Transverse colon (tissue), 4 donors: ENCODE measurements around the gene DYNC1I1. TPM values are rescaled to one million over a fixed set of nuclear protein-coding genes. Genes with fewer than 3 reads are reported as not detected.

Experiments used
- DNase-seq: peaks from one replicate; pipeline ENCODE4 v3.0.0-alpha.2; 2019
- H3K27ac ChIP-seq, 4 donors: fragments of 200-600 bp; sonication (generic); 2 replicates each; pipeline ENCODE4 v1.5.1; 2016 to 2018; ENCODE audit warnings: inconsistent platforms in 4 of 4
- H3K27me3 ChIP-seq: fragments of 200-600 bp; sonication (generic); 2 replicates; pipeline ENCODE4 v1.5.1; 2017; ENCODE audit warnings: inconsistent platforms
- H3K36me3 ChIP-seq, 4 donors: fragments of 200-600 bp; sonication (generic); 2 replicates each; pipeline ENCODE4 v1.5.1; 2017 to 2019; ENCODE audit warnings: inconsistent platforms in 4 of 4
- H3K4me1 ChIP-seq, 4 donors: fragments of 200-600 bp; sonication (generic); 2 replicates each; pipeline ENCODE4 v1.5.1; 2017 to 2020; ENCODE audit warnings: inconsistent platforms in 4 of 4
- H3K4me3 ChIP-seq, 4 donors: fragments of 200-600 bp; sonication (generic); 1 replicate in 1 of 4; 2 replicates in 3 of 4; pipeline versions ENCODE4 v1.5.1 to v1.6.1; 2017 to 2019; ENCODE audit warnings: inconsistent platforms in 4 of 4
- H3K9me3 ChIP-seq, 2 donors: fragments of 200-600 bp; sonication (generic); 2 replicates each; pipeline ENCODE4 v1.5.1; 2017 to 2019; ENCODE audit warnings: inconsistent platforms in 2 of 2
- EP300 ChIP-seq: sonication (generic); formaldehyde crosslinking; IDR thresholded peaks from one replicate; pipeline ENCODE4 v1.6.1; 2017; ENCODE audit warnings: antibody characterized with exemption, low read depth
- POLR2A ChIP-seq: fragments of 450-650 bp; IDR thresholded peaks from one replicate; pipeline ENCODE4 v1.6.1; 2016; ENCODE audit warnings: antibody characterized with exemption, mild to moderate bottlenecking, moderate library complexity
- POLR2AphosphoS5 ChIP-seq, 3 donors: sonication (generic); formaldehyde crosslinking; IDR thresholded peaks; one replicate each; pipeline ENCODE4 v1.6.1; 2016; ENCODE audit warnings: antibody characterized with exemption in 3 of 3
- WGBS, 2 donors: methylation state at CpG; one replicate each; pipeline ENCODE4 v1.1.5; 2018; ENCODE audit warnings: low coverage in 1 of 2; 5-methylcytosine and 5-hydroxymethylcytosine counted together
- in situ Hi-C, 4 donors: fragments of 200-750 bp; cut with MboI; loops; one replicate each; pipeline versions ENCODE4 v1.15.0 to v1.15.1; 2017; ENCODE audit warnings: low sequenced_read_pairs in 3 of 4, low pct_ligation_motif_present in 1 of 4, low pct_unique_long_range_greater_than_20kb in 1 of 4
- intact Hi-C: fragments of 100-400 bp; cut with DNase I; formaldehyde crosslinking; loops from one replicate; pipeline ENCODE4 v1.15.1; 2023; ENCODE audit warnings: low total_unique reads
- total RNA-seq, 4 donors: library from RNA; depleted of rRNA; stranded (reverse); fragments of >200 nt; gene quantifications; one replicate each; pipeline ENCODE4 v1.1.0, GENCODE V29; 2016
- TF ChIP-seq, protein P1 (sequence below), 5 experiments: fragments of 200-600 bp in 3 of 5; fragments of 450-650 bp in 2 of 5; sonication (generic) in 3 of 5; IDR thresholded peaks; 1 replicate in 2 of 5; 2 replicates in 3 of 5; pipeline ENCODE4 v1.5.1; 2016 to 2017; ENCODE audit warnings: antibody characterized with exemption in 5 of 5, inconsistent platforms in 3 of 5, mild to moderate bottlenecking in 2 of 5, moderate library complexity in 1 of 5

The DYNC1I1 gene
- total RNA-seq, 4 donors from 2014 or later: 1.8 to 37.0 (median 7.4) TPM

DNA sequence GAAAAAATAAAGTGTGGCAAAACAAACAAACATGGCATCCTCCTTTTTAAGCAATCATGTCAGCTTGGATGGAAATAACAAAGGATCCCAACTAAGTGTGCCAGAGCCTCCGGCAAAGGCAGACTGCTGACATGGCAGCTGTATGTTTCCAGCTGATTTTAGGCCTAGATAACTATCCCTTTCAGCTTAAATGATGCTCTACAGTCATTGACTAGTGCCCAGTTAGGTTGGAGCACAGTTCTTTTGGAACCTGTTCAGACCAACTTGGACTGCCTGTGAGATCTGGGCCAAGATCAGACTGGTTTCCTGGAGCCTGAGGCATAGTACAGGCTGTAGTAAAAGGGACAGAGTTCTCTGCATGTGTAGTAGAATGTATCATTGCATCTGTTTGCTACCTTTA is 128.7 kb downstream of the DYNC1I1 start:
- Histone ChIP-seq H3K4me1 (no peaks in the 10 kb centered on the region), H3K9me3 (no peaks in the 10 kb centered on the region), H3K27ac (no peak overlapping the region), H3K4me3 (no peak overlapping the region), H3K27me3 (no peaks in the 10 kb centered on the region), H3K36me3 (no peaks in the 10 kb centered on the region)
- no peak for DNase-seq
- 45 to 78% methylated on average over 1 of the region's 1 CpG for whole genome bisulfite sequencing, 2 donors
- in situ Hi-C loops: loop anchor here in 3 of 4 donors (25.0 kb wide), 3 partner anchors 1136 to 1936 kb away; no protein-coding TSS in a partner anchor
- intact Hi-C loops: no loop called here
- no peak for TF ChIP-seq EP300
- no peak for TF ChIP-seq POLR2A
- TF ChIP-seq, protein P1, sequence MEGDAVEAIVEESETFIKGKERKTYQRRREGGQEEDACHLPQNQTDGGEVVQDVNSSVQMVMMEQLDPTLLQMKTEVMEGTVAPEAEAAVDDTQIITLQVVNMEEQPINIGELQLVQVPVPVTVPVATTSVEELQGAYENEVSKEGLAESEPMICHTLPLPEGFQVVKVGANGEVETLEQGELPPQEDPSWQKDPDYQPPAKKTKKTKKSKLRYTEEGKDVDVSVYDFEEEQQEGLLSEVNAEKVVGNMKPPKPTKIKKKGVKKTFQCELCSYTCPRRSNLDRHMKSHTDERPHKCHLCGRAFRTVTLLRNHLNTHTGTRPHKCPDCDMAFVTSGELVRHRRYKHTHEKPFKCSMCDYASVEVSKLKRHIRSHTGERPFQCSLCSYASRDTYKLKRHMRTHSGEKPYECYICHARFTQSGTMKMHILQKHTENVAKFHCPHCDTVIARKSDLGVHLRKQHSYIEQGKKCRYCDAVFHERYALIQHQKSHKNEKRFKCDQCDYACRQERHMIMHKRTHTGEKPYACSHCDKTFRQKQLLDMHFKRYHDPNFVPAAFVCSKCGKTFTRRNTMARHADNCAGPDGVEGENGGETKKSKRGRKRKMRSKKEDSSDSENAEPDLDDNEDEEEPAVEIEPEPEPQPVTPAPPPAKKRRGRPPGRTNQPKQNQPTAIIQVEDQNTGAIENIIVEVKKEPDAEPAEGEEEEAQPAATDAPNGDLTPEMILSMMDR (IDR thresholded peaks at IDR 0.05): no peak
- TF ChIP-seq POLR2AphosphoS5 (IDR thresholded peaks at IDR 0.05): no peak

DNA sequence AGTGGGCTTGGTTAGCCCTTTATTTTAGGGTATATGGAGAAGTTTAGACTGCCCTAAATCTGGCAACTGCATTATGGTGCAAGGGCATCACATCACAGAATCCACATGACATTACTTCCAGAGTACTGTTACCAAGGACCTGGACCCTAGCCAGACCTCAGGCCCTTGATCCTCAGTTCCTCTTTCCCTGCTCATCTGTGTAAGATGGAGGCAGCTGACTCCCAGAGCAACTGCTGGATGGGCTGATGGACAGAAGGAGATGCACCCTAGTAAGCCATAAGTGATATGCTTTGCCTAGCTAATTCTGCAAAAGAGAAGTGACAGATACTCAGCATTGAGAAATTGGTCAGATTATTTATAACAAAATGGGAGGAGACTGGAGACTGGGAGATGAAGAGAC is 131.7 kb downstream of the DYNC1I1 start:
- H3K4me1 ChIP-seq: no peaks in the 10 kb centered on the region
- TF ChIP-seq, protein P1 (IDR thresholded peaks at IDR 0.05): no peak
- TF ChIP-seq EP300 (no peak), POLR2AphosphoS5 (IDR thresholded peaks at IDR 0.05) (no peak), POLR2A (no peak)
- no peaks in the 10 kb centered on the region for H3K36me3 ChIP-seq
- DNase-seq: no peak
- no peaks in the 10 kb centered on the region for H3K27me3 ChIP-seq
- no peaks in the 10 kb centered on the region for H3K9me3 ChIP-seq
- intact Hi-C loops (no loop called here), in situ Hi-C loops (loop anchor here in 3 of 4 donors (25.0 kb wide), 3 partner anchors 1133 to 1933 kb away; no protein-coding TSS in a partner anchor)
- H3K4me3 ChIP-seq: no peak overlapping the region
- H3K27ac ChIP-seq: no peak overlapping the region

DNA sequence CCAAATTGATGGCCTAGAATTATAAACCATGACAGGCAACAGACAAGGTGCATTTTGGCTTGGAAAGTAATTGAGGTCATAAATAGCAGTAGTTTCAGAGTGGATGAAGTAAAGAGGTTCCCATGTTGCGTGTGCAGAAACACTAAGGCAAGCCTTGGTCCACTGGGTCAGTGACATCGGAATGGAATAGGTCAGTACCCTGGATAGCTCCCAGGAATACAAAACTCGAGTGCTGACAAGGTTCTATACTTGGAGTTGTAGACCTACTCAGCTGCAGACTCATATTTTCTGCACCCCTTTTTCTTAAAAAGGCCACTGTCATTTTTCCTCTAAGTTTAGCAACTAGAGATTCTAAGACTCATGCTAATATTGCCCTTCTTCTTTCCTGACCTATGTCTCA is 132.8 kb downstream of the DYNC1I1 start:
- no peak overlapping the region for H3K4me3 ChIP-seq
- TF ChIP-seq, protein P1 (IDR thresholded peaks at IDR 0.05): no peak
- TF ChIP-seq POLR2AphosphoS5 (IDR thresholded peaks at IDR 0.05): no peak
- no peak for TF ChIP-seq EP300
- TF ChIP-seq POLR2A: no peak
- H3K36me3 ChIP-seq: no peaks in the 10 kb centered on the region
- in situ Hi-C loops (loop anchor here in 3 of 4 donors (25.0 kb wide), 3 partner anchors 1132 to 1932 kb away; no protein-coding TSS in a partner anchor), intact Hi-C loops (no loop called here)
- H3K9me3 ChIP-seq: no peaks in the 10 kb centered on the region
- H3K27ac ChIP-seq: no peak overlapping the region
- H3K4me1 ChIP-seq: no peaks in the 10 kb centered on the region
- H3K27me3 ChIP-seq: no peaks in the 10 kb centered on the region
- DNase-seq: no peak
- WGBS, 2 donors: 35 to 43% methylated on average over 3 of the region's 3 CpGs

DNA sequence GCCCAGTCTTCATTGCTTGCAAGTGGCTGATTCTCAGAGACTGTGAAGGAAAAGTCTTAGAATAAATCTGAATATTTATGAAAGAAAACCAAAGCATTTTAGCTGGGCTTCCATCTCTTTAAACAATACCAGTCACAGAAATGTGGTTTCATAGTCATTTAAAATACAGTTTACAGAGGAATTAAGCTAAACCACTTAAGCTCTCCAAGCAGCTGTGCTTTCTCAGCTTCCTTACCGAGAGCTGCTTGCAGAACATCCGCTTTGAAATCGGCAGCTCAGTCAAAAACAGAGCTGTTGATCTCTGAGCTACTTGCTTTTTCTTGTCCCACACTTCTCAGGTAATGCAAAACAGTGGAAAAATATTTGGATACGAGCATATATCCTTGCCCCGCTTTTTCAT is 134.5 kb downstream of the DYNC1I1 start:
- no peak for DNase-seq
- no peak overlapping the region for H3K4me3 ChIP-seq
- H3K36me3 ChIP-seq: no peaks in the 10 kb centered on the region
- intact Hi-C loops (no loop called here), in situ Hi-C loops (loop anchor here in 3 of 4 donors (25.0 kb wide), 3 partner anchors 1130 to 1930 kb away; no protein-coding TSS in a partner anchor)
- TF ChIP-seq POLR2AphosphoS5 (IDR thresholded peaks at IDR 0.05) (no peak), EP300 (no peak)
- TF ChIP-seq, protein P1 (IDR thresholded peaks at IDR 0.05): no peak
- WGBS, 2 donors: 67 to 73% methylated on average over 4 to 5 of the region's 5 CpGs
- H3K9me3 ChIP-seq: no peaks in the 10 kb centered on the region
- H3K4me1 ChIP-seq: no peaks in the 10 kb centered on the region
- H3K27ac ChIP-seq: no peak overlapping the region
- H3K27me3 ChIP-seq: no peaks in the 10 kb centered on the region
